OCI-LY3 (cell line): ENCODE results near the gene GPAM.

Experiments used
- H2AFZ ChIP-seq: fragments of 200-600, 300-600 bp; shearing (Covaris generic); 2 replicates; pipeline ENCODE4 v1.6.0; 2014; ENCODE audit warnings: antibody characterized with exemption, low read depth, low read length
- H3K27ac ChIP-seq: fragments of 200-600, 300-600 bp; sonication (generic); 2 replicates; pipeline ENCODE4 v1.5.1; 2014; ENCODE audit warnings: mild to moderate bottlenecking, low read length, moderate library complexity, mixed read lengths
- H3K27me3 ChIP-seq: fragments of 200-600, 300-600 bp; sonication (generic); 2 replicates; pipeline ENCODE4 v1.6.1; 2014; ENCODE audit warnings: low read depth, low read length, mixed read lengths
- H3K36me3 ChIP-seq: fragments of 200-600, 300-600 bp; sonication (generic); replicated peaks from 2 replicates; pipeline ENCODE3; 2014; ENCODE audit warnings: low read depth, low read length, mixed read lengths
- H3K4me1 ChIP-seq: fragments of 300-600, 200-600 bp; sonication (generic); 2 replicates; pipeline ENCODE4 v1.6.1; 2014; ENCODE audit warnings: low read length, mixed read lengths
- H3K4me2 ChIP-seq: fragments of 200-600, 300-600 bp; sonication (generic); 2 replicates; pipeline ENCODE4 v1.6.1; 2014; ENCODE audit warnings: low read length, mixed read lengths
- H3K4me3 ChIP-seq: fragments of 300-600, 200-600 bp; sonication (generic); 2 replicates; pipeline ENCODE4 v1.5.1; 2014; ENCODE audit warnings: antibody characterized with exemption, mild to moderate bottlenecking, low read length, moderate library complexity
- H3K79me2 ChIP-seq: fragments of 300-600, 200-600 bp; shearing (Covaris generic); 2 replicates; pipeline ENCODE4 v1.6.1; 2014; ENCODE audit warnings: mild to moderate bottlenecking, low read length, mixed read lengths
- H3K9ac ChIP-seq: fragments of 300-600, 200-600 bp; shearing (Covaris generic); 2 replicates; pipeline ENCODE4 v1.6.0; 2014; ENCODE audit warnings: mild to moderate bottlenecking, low read length, moderate library complexity
- H3K9me3 ChIP-seq: fragments of 200-600, 300-600 bp; shearing (Covaris generic); 2 replicates; pipeline ENCODE4 v1.6.1; 2014; ENCODE audit warnings: low read length, mixed read lengths; ENCODE audit not compliant: insufficient read depth
- H4K20me1 ChIP-seq: fragments of 200-600, 300-600 bp; sonication (generic); 2 replicates; pipeline ENCODE4 v1.6.1; 2016; ENCODE audit warnings: low read length, mixed read lengths; ENCODE audit not compliant: insufficient read depth
- EZH2phosphoT487 ChIP-seq: fragments of 200-600 bp; shearing (Covaris generic); IDR thresholded peaks from 2 replicates; pipeline ENCODE4 v1.6.1; 2018; ENCODE audit warnings: antibody characterized with exemption, mixed run types, low read depth
- TF ChIP-seq, protein P1 (sequence below): fragments of 200-600, 300-600 bp; sonication (generic); IDR thresholded peaks from 2 replicates; pipeline ENCODE4 v1.5.1; 2014; ENCODE audit warnings: antibody characterized with exemption, low read length, low read depth

Gene GPAM

DNA sequence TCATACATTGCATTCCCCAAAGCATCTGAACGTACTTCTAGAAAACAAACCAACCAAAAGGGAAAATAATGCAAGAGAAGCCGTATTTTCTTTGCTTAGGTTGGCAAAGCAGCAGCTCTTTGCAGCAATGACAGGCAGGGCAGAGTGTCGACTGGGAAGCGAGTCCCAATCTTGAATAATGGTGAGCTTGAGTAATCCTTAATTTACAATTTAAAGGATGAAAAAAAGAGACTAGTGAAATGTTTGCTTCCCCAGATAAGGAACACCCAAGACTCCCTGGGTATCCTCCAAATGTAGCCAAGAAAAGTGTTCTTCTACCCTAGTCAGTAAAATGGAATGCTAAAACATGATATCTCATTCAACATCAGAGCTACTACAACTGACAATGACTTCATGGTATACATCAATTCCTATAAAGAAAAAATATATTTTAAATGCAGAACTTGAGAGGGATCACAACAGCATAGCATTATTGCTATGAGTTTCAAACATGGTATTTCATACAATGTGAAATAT is 32.0 kb downstream of the GPAM start:
- Histone ChIP-seq H3K36me3 (peaks cover 8% of the 10 kb centered on the region), H3K4me3 (no peak overlapping the region), H3K79me2 (no peaks in the 10 kb centered on the region), H3K9me3 (no peaks in the 10 kb centered on the region), H3K4me1 (no peaks in the 10 kb centered on the region), H3K27me3 (no peaks in the 10 kb centered on the region), H3K9ac (no peak overlapping the region), H4K20me1 (no peaks in the 10 kb centered on the region), H3K4me2 (no peak overlapping the region), H2AFZ (no peak overlapping the region), H3K27ac (no peak overlapping the region)
- no peak for TF ChIP-seq EZH2phosphoT487
- TF ChIP-seq, protein P1, sequence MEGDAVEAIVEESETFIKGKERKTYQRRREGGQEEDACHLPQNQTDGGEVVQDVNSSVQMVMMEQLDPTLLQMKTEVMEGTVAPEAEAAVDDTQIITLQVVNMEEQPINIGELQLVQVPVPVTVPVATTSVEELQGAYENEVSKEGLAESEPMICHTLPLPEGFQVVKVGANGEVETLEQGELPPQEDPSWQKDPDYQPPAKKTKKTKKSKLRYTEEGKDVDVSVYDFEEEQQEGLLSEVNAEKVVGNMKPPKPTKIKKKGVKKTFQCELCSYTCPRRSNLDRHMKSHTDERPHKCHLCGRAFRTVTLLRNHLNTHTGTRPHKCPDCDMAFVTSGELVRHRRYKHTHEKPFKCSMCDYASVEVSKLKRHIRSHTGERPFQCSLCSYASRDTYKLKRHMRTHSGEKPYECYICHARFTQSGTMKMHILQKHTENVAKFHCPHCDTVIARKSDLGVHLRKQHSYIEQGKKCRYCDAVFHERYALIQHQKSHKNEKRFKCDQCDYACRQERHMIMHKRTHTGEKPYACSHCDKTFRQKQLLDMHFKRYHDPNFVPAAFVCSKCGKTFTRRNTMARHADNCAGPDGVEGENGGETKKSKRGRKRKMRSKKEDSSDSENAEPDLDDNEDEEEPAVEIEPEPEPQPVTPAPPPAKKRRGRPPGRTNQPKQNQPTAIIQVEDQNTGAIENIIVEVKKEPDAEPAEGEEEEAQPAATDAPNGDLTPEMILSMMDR = no peak

DNA sequence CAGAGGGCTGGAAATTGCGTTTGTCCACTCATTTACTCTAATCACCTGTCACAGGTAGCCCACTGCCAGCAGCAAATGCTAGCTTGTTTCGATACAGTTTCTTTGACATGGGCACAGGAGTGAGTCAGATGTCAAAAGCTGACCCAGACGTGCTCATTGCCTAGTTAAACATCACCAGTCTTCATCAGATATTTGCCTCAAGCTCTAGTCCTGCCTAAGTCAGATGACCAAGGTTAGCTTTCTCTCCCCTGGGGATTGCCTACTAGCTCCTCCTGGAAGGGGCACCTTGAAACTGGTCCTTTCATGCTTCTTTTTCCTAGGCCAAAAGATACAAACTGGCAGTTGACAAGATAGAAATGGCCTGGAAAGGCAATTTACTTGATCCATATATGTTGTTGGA is 35.2 kb downstream of the GPAM start:
- TF ChIP-seq EZH2phosphoT487 = no peak
- Histone ChIP-seq H2AFZ (no peak overlapping the region), H3K27ac (no peak overlapping the region), H3K4me1 (no peaks in the 10 kb centered on the region), H4K20me1 (no peaks in the 10 kb centered on the region), H3K79me2 (no peaks in the 10 kb centered on the region), H3K27me3 (no peaks in the 10 kb centered on the region), H3K4me3 (no peak overlapping the region), H3K9ac (no peak overlapping the region), H3K4me2 (no peak overlapping the region), H3K36me3 (peaks cover 8% of the 10 kb centered on the region), H3K9me3 (no peaks in the 10 kb centered on the region)

DNA sequence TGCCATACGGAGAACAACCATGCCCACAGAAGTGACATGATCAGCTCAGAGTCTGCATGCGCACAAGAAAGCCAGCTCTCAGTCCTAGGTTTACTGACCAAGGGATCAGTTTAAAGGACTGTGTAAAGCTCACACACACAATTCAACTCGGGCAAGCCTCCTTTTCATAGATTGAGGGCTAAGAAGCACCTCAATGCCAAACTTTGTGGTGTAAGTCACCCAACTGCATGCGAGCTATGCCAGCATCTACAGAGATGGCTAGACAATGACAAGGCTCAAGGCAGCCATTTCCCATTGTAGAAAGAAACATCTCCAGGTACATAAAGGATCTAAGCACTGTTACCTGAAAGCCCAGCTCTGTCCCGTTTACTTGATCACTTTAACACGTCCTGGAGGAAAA is 36.8 kb downstream of the GPAM start:
- Histone ChIP-seq H3K36me3 (no peaks in the 10 kb centered on the region), H3K27ac (no peak overlapping the region), H4K20me1 (no peaks in the 10 kb centered on the region), H3K27me3 (no peaks in the 10 kb centered on the region), H3K79me2 (no peaks in the 10 kb centered on the region), H3K4me2 (no peak overlapping the region), H3K9me3 (no peaks in the 10 kb centered on the region), H3K4me1 (no peaks in the 10 kb centered on the region), H3K4me3 (no peak overlapping the region), H2AFZ (no peak overlapping the region), H3K9ac (no peak overlapping the region)
- no peak for TF ChIP-seq EZH2phosphoT487
- TF ChIP-seq, protein P1 = no peak

DNA sequence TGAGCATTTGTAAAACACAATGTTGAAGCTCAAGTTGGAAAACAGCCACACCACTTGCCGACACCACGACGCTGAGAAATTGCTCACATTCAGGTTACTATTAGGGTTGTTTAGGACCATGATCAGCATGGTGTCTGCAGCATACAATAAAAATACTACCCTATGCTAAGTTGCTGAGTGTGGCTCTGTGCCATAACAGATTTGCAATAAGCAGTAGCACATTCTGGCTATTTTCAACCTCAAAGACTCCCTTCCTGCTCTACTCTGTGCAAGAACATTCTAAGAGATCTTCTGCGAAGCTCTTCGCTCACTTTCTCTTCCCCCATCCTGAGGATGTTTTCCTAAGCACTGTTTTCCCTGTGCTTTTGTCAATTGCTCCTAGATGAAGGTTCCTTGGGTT is 38.3 kb downstream of the GPAM start:
- TF ChIP-seq, protein P1 = no peak
- no peak for TF ChIP-seq EZH2phosphoT487
- no peaks in the 10 kb centered on the region for H3K9me3 ChIP-seq
- no peaks in the 10 kb centered on the region for H3K79me2 ChIP-seq
- H3K9ac ChIP-seq = no peak overlapping the region
- no peaks in the 10 kb centered on the region; the same call in 1 of the 2 replicates for H3K4me1 ChIP-seq
- H3K27ac ChIP-seq = no peak overlapping the region
- H2AFZ ChIP-seq = no peak overlapping the region
- no peak overlapping the region for H3K4me2 ChIP-seq
- no peaks in the 10 kb centered on the region for H4K20me1 ChIP-seq
- no peaks in the 10 kb centered on the region for H3K36me3 ChIP-seq
- no peak overlapping the region for H3K4me3 ChIP-seq
- H3K27me3 ChIP-seq = no peaks in the 10 kb centered on the region

DNA sequence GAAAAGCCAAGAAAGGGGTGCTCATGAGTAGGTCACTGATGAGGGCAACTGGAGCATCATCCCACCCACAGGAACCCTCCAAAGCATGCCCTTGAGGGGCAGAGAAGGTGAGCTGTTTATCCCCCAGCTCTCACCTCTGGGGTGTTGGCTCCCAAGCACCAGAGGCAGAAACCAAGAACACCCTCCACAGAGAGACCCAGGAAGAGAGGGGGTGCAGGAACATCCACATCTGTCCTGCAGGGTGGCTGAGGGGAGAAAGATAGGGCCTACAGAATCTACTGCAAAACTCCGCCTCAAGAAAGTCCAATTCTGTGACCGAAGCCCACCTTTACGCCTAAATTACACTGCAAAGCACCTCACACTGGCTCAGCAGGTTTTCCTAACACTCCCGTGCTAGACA is 40.1 kb downstream of the GPAM start:
- Histone ChIP-seq H2AFZ (no peak overlapping the region), H3K36me3 (no peaks in the 10 kb centered on the region), H4K20me1 (no peaks in the 10 kb centered on the region), H3K27ac (no peak overlapping the region), H3K27me3 (no peaks in the 10 kb centered on the region), H3K79me2 (no peaks in the 10 kb centered on the region), H3K4me2 (no peak overlapping the region), H3K4me3 (no peak overlapping the region), H3K9ac (no peak overlapping the region), H3K9me3 (no peaks in the 10 kb centered on the region), H3K4me1 (no peaks in the 10 kb centered on the region; the same call in 1 of the 2 replicates)
- no peak for TF ChIP-seq EZH2phosphoT487
- TF ChIP-seq, protein P1 = no peak
